ACC112 (cell line): ENCODE data around the gene SYF2.
A peak's percentile ranks its signal among the peaks of the same experiment; 100 is the strongest.
"Not testable (repeated sequence)": the region's sequence is repeated elsewhere in the genome, so short reads cannot be mapped to it uniquely, and the experiment has no call there.

Source experiments
- H2AFZ ChIP-seq: fragments of 200-600 bp; sonication (generic); one replicate; pipeline ENCODE4 v1.6.0; 2017; ENCODE audit warnings: antibody characterized with exemption, low read length; ENCODE audit not compliant: unreplicated experiment
- H3K27ac ChIP-seq: fragments of 200-600 bp; sonication (generic); 2 replicates; pipeline ENCODE4 v1.5.1; 2014; ENCODE audit warnings: low read depth, mild to moderate bottlenecking, antibody characterized with exemption, low read length, moderate library complexity
- H3K27me3 ChIP-seq: fragments of 200-600 bp; sonication (generic); 2 replicates; pipeline ENCODE4 v1.6.1; 2014; ENCODE audit warnings: mild to moderate bottlenecking, antibody characterized with exemption, low read length, moderate library complexity, mixed read lengths; ENCODE audit not compliant: insufficient read depth
- H3K36me3 ChIP-seq: fragments of 200-600 bp; sonication (generic); 2 replicates; pipeline ENCODE4 v1.6.1; 2016; ENCODE audit warnings: mild to moderate bottlenecking, antibody characterized with exemption, low read length, moderate library complexity, mixed read lengths; ENCODE audit not compliant: insufficient read depth
- H3K4me1 ChIP-seq: fragments of 200-600 bp; sonication (generic); one replicate; pipeline ENCODE4 v1.6.1; 2016; ENCODE audit warnings: low read length, mixed read lengths; ENCODE audit not compliant: insufficient read depth, unreplicated experiment, control insufficient read depth
- H3K4me3 ChIP-seq: fragments of 200-600 bp; sonication (generic); 2 replicates; pipeline ENCODE4 v1.5.1; 2014; ENCODE audit warnings: mild to moderate bottlenecking, low read depth, low read length
- H3K79me2 ChIP-seq: fragments of 200-600 bp; sonication (generic); one replicate; pipeline ENCODE4 v1.6.0; 2016; ENCODE audit warnings: low read length; ENCODE audit not compliant: control insufficient read depth, unreplicated experiment, insufficient read depth

The SYF2 gene

GRCh38 chr1:25232027-25232865, at the start of gene SYF2:
Gene SYF2 (minus strand): TSS chr1:25232502. CDS start chr1:25232467, 35 bp downstream.
- Histone ChIP-seq H2AFZ (peak within 1 kb of the TSS; percentile 90), H3K27ac (peak within 1 kb of the TSS; percentile 66)

GRCh38 chr1:25279693-25280111, 47.4 kb upstream of the SYF2 start:
- not testable (repeated sequence) for H3K36me3 ChIP-seq, H3K27ac ChIP-seq, H2AFZ ChIP-seq, H3K4me3 ChIP-seq, H3K4me1 ChIP-seq, H3K27me3 ChIP-seq, H3K79me2 ChIP-seq

More at GRCh38 chr1:25232027-25232865, at the start of gene SYF2:
- Histone ChIP-seq H3K4me1 (peaks cover 35% of the 10 kb centered on the region), H3K4me3 (peak within 1 kb of the TSS; percentile 97), H3K27me3 (no peaks in the 10 kb centered on the region), H3K36me3 (peaks cover 6% of the 10 kb centered on the region), H3K79me2 (peaks cover 37% of the 10 kb centered on the region)

- H3K79me2 ChIP-seq, H3K36me3 ChIP-seq, H3K27me3 ChIP-seq, H3K4me1 ChIP-seq, H3K4me3 ChIP-seq, H3K27ac ChIP-seq, H2AFZ ChIP-seq: not testable (repeated sequence)
These were observed 46.5 kb upstream of the SYF2 start for GRCh38 chr1:25278790-25279189.

GRCh38 chr1:25278358-25278757, 46.1 kb upstream of the SYF2 start:
- H3K4me3 ChIP-seq, H2AFZ ChIP-seq, H3K36me3 ChIP-seq, H3K27ac ChIP-seq, H3K79me2 ChIP-seq, H3K27me3 ChIP-seq, H3K4me1 ChIP-seq: not testable (repeated sequence)

- not testable (repeated sequence) for H3K27ac ChIP-seq, H3K4me1 ChIP-seq, H3K36me3 ChIP-seq, H2AFZ ChIP-seq, H3K79me2 ChIP-seq, H3K27me3 ChIP-seq, H3K4me3 ChIP-seq
These were observed 45.0 kb upstream of the SYF2 start for GRCh38 chr1:25277295-25277694.

GRCh38 chr1:25275648-25276047, 43.3 kb upstream of the SYF2 start:
- H3K4me1 ChIP-seq, H2AFZ ChIP-seq, H3K27ac ChIP-seq, H3K79me2 ChIP-seq, H3K27me3 ChIP-seq, H3K4me3 ChIP-seq, H3K36me3 ChIP-seq: not testable (repeated sequence)

GRCh38 chr1:25272238-25272637, 39.9 kb upstream of the SYF2 start, which contains the start of gene RHD:
Gene RHD (plus strand): TSS chr1:25272509. CDS start chr1:25272548, 39 bp downstream.
- H3K4me3 ChIP-seq, H3K4me1 ChIP-seq, H3K27ac ChIP-seq, H3K36me3 ChIP-seq, H3K27me3 ChIP-seq, H3K79me2 ChIP-seq, H2AFZ ChIP-seq: not testable (repeated sequence)

GRCh38 chr1:25268143-25268760, 36.0 kb upstream of the SYF2 start:
- peak overlapping the region; percentile 40; the same call in 1 of the 2 replicates for H3K4me3 ChIP-seq
- not testable (repeated sequence) for H3K27ac ChIP-seq, H3K4me1 ChIP-seq, H3K36me3 ChIP-seq, H2AFZ ChIP-seq, H3K27me3 ChIP-seq, H3K79me2 ChIP-seq

- H3K4me3 ChIP-seq = peak overlapping the region; percentile 57
- not testable (repeated sequence) for H3K36me3 ChIP-seq, H2AFZ ChIP-seq, H3K4me1 ChIP-seq, H3K79me2 ChIP-seq, H3K27me3 ChIP-seq
- peak overlapping the region; percentile 61; the same call in 1 of the 2 replicates for H3K27ac ChIP-seq
These were observed 35.2 kb upstream of the SYF2 start for GRCh38 chr1:25267288-25268142.

GRCh38 chr1:25266554-25267287, 34.4 kb upstream of the SYF2 start:
- peak overlapping the region; percentile 75 for H3K4me3 ChIP-seq
- H3K79me2 ChIP-seq, H3K36me3 ChIP-seq, H3K27ac ChIP-seq, H3K4me1 ChIP-seq, H2AFZ ChIP-seq, H3K27me3 ChIP-seq: not testable (repeated sequence)
